Measurements from ENCODE around the gene SLX9. TPM values are rescaled to one million over a fixed set of nuclear protein-coding genes. Genes with fewer than 3 reads are reported as not detected.

The SLX9 gene
- total and polyA plus RNA-seq, 7 donors: 9.7 to 38.8 (median 20.7) TPM

DNA sequence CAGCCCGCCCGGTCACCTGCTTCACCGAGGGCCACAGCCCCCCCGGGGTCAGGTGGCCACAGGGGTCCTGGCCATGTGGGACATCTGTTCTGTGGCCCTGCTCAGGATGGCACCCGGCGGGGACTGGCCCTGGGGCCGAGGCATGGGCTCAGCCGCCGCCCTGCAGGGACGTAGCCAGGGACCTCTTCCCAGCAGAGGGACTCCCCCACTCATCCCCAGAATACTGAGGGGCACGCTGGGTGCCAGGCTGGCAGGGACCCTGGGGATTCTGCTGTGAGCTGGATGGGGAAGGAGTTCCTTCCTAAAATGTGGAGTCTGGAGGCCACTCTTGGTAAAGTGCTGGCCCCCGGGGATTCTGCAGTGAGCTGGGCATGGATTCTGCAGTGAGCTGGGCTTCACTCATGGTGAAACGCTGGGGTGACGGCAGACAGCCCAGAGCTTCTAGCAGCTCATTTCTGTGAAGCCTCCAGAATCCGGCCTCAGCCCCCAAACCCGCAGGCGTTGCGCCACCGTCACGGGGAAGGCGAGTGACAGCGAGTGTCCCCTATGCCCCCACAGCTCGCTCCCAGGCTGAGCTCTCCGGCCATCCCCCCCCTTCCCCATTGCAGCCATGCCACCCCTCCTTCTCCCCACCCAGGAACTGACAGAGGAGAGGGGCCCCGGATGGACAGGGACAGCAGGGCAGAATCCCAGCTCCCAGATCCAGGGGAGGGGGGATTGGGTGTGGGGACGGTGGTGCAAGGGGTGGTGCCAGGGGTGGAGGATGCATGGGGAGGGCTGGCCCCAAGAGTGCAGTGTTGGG lies 20.5 kb upstream of the SLX9 start:
- Histone ChIP-seq H3K27ac (peak overlapping the region in 1 of 4 donors; percentile 10), H3K36me3 (no peaks in the 10 kb centered on the region), H3K9me3 (no peaks in the 10 kb centered on the region), H3K4me3 (peak overlapping the region in 2 of 4 donors; percentile 35 to 42), H3K4me1 (no peaks in the 10 kb centered on the region), H3K27me3 (peaks cover 0 to 20% (median 5%) of the 10 kb centered on the region in 3 donors)
- intact Hi-C loops (cut with DNase I): no loop called here
- TF ChIP-seq, protein P1, sequence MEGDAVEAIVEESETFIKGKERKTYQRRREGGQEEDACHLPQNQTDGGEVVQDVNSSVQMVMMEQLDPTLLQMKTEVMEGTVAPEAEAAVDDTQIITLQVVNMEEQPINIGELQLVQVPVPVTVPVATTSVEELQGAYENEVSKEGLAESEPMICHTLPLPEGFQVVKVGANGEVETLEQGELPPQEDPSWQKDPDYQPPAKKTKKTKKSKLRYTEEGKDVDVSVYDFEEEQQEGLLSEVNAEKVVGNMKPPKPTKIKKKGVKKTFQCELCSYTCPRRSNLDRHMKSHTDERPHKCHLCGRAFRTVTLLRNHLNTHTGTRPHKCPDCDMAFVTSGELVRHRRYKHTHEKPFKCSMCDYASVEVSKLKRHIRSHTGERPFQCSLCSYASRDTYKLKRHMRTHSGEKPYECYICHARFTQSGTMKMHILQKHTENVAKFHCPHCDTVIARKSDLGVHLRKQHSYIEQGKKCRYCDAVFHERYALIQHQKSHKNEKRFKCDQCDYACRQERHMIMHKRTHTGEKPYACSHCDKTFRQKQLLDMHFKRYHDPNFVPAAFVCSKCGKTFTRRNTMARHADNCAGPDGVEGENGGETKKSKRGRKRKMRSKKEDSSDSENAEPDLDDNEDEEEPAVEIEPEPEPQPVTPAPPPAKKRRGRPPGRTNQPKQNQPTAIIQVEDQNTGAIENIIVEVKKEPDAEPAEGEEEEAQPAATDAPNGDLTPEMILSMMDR (IDR thresholded peaks at IDR 0.05): no peak
- no peak for TF ChIP-seq POLR2AphosphoS5 (IDR thresholded peaks at IDR 0.05)
- TF ChIP-seq EP300 (IDR thresholded peaks at IDR 0.05): no peak
- no peak for TF ChIP-seq POLR2A (IDR thresholded peaks at IDR 0.05)
- 49 to 61% methylated on average over 23 of the region's 26 CpGs for WGBS, 2 donors
- DNase-seq: no peak

DNA sequence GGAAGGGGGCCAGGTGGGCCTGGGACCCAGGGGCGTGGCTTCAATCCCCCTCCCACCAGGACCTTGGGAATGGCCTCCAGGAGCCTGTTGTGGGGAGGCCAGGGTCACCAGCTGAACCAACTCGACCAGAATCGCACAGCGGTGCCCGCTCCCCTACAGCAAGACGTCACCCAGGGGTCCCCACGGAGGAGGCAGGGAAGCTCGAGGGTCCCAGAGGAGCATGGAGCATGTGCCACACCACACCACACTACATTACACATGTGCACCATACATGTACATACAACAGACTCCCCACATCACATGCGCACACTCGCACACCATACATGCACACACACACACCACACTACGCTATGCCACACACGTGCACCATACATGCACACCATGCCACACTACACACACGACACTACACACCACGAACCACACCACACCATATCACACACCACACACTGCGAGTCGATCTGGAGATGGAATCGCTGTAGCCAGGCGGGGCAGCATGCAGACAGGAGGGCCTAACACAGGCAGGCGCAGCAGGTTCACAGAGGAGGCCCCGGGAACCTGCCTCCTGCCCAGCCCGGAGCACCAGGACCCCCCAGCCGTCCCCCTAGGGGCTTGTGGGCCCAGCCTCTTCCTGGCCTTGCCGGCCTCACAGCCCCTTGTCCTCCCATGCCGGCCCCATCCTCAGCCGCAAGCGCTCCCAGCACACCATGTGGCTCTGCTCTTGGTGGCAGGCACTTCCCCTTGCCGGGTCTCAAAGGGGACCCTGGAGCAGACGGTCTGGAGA lies 19.7 kb upstream of the SLX9 start:
- peaks cover 0 to 20% (median 5%) of the 10 kb centered on the region in 3 donors for H3K27me3 ChIP-seq
- H3K4me3 ChIP-seq: peak overlapping the region in 3 of 4 donors; percentile 11 to 42 (median 35)
- H3K4me1 ChIP-seq: peaks cover 0 to 3% (median 0%) of the 10 kb centered on the region in 4 donors
- intact Hi-C loops (cut with DNase I): no loop called here
- H3K9me3 ChIP-seq: no peaks in the 10 kb centered on the region
- no peaks in the 10 kb centered on the region for H3K36me3 ChIP-seq
- 47 to 66% methylated on average over 28 of the region's 28 CpGs for WGBS, 2 donors
- peak overlapping the region in 1 of 4 donors; percentile 18 for H3K27ac ChIP-seq
- no peak for DNase-seq
- TF ChIP-seq EP300 (IDR thresholded peaks at IDR 0.05) (no peak), POLR2A (IDR thresholded peaks at IDR 0.05) (no peak)

GRCh38 chr21:44920694-44921604 lies 18.9 kb upstream of the SLX9 start, which contains the start of gene ITGB2:
Gene ITGB2, minus strand, starts transcription at chr21:44920899. Its CDS starts 10,117 bp downstream, at chr21:44910782.
- H3K36me3 ChIP-seq: no peaks in the 10 kb centered on the region
- peak within 1 kb of the TSS in 3 of 4 donors; percentile 11 to 42 (median 35) for H3K4me3 ChIP-seq
- H3K27ac ChIP-seq: peak within 1 kb of the TSS in 1 of 4 donors; percentile 18
- no peaks in the 10 kb centered on the region for H3K9me3 ChIP-seq
- peaks cover 0 to 3% (median 0%) of the 10 kb centered on the region in 4 donors for H3K4me1 ChIP-seq
- no peak for DNase-seq
- H3K27me3 ChIP-seq: peaks cover 0 to 20% (median 5%) of the 10 kb centered on the region in 3 donors
- intact Hi-C loops (cut with DNase I): no loop called here
- WGBS, 2 donors: 44 to 48% methylated on average over 29 of the region's 29 CpGs
- TF ChIP-seq POLR2AphosphoS5 (IDR thresholded peaks at IDR 0.05) (no peak), EP300 (IDR thresholded peaks at IDR 0.05) (no peak), POLR2A (IDR thresholded peaks at IDR 0.05) (no peak)
- TF ChIP-seq, protein P1 (IDR thresholded peaks at IDR 0.05): no peak

DNA sequence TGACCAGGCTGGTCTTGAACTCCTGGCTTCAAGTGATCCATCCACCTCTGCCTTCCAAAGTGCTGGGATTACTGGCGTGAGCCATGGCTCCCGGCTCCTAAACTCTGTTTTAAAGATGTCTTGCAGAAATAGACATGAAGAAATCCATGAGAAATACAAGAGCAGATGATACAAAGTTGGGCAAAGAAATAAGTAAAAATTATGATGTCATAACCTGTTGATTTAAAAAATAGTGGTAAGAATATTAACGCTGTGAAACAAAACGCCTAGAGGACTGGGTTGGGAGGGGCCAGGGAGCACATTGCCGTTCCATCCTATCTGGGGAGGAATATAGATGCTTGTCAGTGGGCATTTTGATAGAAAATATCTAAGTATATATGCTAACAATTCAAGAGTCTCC lies 17.9 kb upstream of the SLX9 start:
- Histone ChIP-seq H3K27me3 (peaks cover 0 to 21% (median 5%) of the 10 kb centered on the region in 3 donors), H3K4me1 (peaks cover 0 to 3% (median 0%) of the 10 kb centered on the region in 4 donors), H3K9me3 (no peaks in the 10 kb centered on the region), H3K36me3 (no peaks in the 10 kb centered on the region), H3K4me3 (no peak overlapping the region), H3K27ac (no peak overlapping the region)
- DNase-seq: no peak
- WGBS, 2 donors: 68 to 79% methylated on average over 5 of the region's 5 CpGs
- no peak for TF ChIP-seq POLR2A (IDR thresholded peaks at IDR 0.05)
- TF ChIP-seq, protein P1 (IDR thresholded peaks at IDR 0.05): no peak
- intact Hi-C loops (cut with DNase I): no loop called here

Measured in sigmoid colon (tissue), 7 donors.